ENCODE data around the gene NAA10.

The NAA10 gene

DNA sequence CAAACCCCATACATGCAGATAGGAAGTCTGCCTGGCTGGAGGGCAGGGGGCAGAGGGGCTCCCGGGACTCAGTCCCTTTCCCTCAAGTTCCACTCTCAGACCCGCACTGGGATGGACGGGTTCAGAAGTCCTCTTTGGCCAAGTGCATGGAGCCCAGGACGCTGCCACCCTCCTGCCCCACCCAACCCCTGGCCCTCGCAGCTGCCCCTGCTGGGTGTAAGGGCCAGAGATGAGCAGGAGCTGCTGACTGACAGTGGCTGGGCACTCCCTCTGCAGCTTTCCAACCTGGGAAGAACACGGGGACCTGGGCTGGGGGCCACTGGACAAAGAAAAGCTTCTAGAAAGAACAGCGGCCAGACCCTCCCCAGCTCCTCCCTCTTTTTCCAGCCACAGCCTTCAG, 52.3 kb downstream of the NAA10 start:
- DNase-seq: no peak

DNA sequence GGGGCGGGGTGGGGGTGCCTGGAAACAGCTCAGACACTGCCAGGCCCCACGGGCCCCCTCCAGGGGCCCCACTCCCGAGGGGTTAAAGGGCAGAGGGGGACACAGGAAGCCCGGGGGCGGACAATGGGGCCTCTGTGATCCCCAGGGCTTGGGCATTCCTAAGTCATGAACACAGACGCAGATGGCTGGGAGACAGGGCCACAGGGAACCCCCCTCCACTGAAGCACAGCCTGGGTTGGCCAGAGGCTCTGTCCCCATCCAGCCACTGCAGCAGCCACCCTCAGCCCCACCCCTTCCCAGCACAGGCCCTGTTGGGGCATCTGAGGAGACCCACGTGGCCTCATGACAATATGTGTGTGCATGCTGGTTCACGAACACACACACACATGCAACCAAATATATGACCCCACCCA, 52.7 kb downstream of the NAA10 start:
- DNase-seq: no peak

DNA sequence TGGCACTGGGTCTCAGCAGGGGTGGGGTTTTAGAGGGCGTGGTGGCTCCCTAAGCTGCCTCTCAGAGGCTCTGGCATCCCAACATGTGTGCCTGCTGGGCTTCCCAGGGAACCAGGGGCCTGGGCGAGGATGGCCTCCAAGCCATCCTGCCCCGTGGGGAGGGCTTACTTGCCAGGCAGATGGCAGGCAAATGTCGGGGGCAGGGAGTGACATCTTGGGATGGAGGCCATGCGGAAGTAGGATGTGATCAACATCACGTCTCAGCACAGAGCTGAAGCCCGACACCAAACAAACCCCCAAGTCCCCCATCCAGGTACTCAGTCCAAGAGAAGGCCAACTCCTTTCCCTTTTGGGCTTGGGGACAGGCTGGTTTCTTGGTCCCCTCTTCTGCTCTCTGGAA, 53.6 kb downstream of the NAA10 start:
- DNase-seq: no peak

DNA sequence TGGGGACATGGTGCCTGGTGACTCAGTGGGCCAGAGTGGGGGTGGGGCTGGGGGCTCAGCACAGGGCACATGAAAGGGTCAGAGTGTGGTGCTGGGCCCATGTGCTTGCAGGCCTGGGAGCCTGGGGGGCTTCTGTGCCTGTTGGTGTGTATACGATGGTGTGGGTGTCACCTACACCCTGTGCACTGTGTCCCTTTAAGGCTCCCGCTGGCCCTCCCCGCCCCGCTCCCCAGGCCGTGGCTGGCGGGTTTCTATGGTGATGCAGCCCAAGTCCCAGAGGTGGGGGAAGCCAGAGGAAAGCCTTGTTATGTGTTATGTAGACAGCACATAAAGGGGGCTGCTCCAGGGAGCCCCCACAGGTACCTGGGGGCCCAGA, 54.4 kb downstream of the NAA10 start:
- DNase-seq: no peak

GRCh38 chrX:153879741-153880439, 54.9 kb downstream of the NAA10 start:
- DNase-seq: no peak
